Glomerular endothelial cell (primary cell): ENCODE results near the gene XYLT1. TPM values are rescaled to one million over a fixed set of nuclear protein-coding genes. Genes with fewer than 3 reads are reported as not detected.

Source experiments
- DNase-seq: peaks from one replicate; pipeline ENCODE4 v3.0.0-alpha.2; 2011; ENCODE audit warnings: low read depth, low spot score; ENCODE audit errors: extremely low read depth
- total RNA-seq: library from RNA; depleted of rRNA; stranded (reverse); fragments of >200 nt; gene quantifications from 2 replicates; pipeline ENCODE4 v1.2.3, GENCODE V29; 2015

The XYLT1 gene
- total RNA-seq, 1 donor from 2014 or later = 6.0 TPM

DNA sequence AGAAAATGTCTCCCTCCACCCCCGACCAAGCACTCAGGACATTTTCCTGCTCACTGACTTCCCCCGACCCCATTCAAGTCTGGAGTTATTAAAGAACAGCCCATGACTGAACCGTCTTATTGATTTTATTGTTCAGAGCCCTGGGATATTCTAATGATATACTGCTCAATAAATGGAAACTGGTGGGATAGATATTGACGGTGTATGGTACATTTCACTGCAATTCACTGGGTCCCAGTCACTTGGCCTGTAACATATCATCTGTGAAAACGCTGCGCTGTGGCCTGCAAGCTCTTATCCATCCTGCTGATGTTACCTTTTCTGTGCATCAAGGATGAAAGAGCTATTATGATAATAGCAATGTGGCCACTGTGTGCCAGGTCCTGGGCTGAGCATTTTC is 258.2 kb downstream of the XYLT1 start:
- DNase-seq = no peak

DNA sequence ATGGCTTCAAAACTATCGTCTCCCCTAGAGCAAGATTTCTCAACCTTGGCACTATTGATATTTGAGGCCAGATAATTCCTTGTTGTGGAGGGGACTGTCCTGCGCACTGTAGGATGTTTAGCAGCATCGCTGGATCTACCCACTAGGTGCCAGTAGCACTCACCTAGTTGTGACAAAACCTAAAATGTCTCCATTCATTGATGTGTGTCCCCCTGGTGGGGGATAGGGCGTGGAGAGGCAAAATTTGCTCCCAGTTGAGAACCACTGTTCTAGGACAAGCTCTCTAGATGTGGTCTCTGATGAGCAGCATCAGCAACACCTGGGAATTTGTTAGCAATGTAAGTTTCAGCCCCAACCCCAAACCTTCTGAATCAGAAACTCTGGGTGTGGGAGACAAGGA is 259.0 kb downstream of the XYLT1 start:
- no peak for DNase-seq

DNA sequence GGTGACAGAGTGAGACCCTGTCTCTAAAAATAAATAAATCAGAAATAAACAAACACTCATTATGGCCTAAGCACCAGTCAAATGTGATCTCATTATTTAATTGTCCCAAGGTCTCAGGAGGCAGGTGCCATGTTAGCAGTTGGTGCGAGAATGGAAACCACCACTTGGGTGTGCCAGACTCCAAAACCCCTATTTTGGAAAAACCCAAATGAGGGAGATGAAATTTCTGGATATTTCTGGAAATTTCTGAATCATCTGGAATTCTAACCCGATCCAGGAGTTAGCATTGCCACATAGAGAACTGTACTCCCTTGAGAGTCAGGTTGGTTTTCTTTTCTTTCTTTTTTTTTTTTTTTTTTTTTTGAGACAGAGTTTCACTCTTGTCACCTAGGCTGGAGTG is 264.0 kb downstream of the XYLT1 start:
- no peak for DNase-seq

DNA sequence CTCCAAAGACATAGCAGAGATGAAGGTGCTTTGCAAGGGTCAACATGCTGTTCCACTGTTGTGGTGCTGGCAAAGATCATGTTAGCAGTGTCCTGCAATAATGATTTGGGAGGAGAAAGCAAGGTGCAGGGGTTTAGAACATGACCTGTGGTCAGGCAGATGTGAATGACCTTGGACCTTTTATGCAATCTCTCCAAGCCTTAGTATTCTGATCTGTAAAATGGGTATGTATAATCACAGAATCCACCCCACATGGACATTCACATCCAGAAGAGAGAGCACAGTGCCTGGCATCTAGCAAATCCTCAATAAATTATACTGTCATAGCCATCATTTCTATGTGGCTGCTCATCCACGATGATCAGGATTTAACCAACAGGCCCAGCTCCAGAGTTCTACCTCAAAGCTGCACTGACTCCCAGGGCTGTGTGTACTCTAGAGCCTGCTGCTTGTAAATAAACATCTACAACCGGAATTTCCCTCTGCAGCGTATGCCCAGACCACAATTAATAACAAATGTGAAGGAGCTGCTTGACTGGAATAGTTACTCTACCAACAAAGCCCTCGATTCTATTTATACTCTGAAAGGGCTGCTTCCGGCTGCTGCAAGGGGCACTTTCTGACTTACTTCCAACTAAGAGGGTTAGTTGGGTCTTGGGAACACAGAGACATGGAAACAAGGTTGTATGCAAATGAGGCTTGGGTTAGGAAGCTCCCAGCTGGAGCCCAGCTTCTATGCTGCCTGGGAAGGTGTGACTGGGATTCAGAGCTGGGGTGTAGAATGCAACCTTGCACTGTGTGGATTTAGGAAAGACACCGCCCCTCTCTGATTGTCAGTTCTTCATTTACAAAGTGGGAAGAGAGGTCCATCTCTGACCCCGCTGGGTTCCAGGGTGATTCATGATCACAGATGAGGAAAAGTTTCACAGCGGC is 265.2 kb downstream of the XYLT1 start:
- DNase-seq = no peak

DNA sequence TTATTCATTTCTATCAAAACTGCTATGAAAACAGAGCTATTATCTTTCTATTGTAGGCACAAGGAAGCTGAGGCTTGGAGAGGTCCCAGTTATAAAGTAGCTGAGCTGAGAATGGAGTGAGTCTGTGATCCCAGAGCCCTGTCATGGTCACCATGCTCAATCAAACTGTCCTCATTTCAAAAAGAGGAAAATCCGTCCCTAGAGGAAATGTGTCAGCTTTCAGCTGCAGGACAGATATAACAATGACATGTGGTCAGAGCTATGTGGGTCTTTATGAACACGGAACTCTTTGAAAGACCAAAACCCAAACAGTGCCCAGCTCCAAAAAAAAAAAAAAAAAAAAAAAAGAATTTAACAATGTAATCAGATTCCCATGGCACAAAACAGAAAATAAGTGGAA is 266.1 kb downstream of the XYLT1 start:
- DNase-seq = no peak

DNA sequence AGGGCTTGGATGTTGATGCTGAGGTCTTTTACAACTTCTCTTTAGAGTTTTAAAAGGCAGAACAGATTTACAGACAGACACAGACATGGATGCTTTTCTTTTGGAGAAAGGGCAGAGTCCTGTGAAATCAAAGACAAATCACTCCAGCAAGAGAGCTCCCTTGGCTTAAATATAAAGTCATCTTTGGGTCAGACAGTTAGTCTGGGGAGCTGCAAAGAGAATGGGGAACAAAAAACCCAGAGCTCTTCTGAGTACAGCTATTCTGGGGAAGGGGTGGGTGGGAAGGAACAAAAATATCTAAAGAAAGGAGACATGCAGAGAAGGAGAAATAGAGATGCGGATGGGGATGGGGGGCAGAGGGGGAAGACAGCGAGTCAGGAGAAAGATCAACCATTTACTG is 266.6 kb downstream of the XYLT1 start:
- no peak for DNase-seq

DNA sequence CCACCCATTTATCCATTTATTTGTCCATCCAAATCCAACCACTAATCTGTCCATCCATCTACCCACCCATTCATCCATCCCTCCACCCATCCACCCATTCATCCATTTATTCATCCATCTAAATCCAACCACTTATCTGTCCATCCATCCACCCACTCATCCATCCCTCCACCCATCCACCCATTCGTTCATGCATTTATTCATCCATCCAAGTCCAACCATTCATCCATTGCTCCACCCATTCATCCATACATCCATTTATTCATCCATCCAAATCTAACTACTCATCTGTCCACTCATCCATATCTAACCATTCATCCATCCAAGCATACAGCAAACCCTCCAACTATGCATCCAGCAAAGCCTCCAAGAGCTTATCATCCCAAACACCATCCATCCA is 267.3 kb downstream of the XYLT1 start:
- no peak for DNase-seq

DNA sequence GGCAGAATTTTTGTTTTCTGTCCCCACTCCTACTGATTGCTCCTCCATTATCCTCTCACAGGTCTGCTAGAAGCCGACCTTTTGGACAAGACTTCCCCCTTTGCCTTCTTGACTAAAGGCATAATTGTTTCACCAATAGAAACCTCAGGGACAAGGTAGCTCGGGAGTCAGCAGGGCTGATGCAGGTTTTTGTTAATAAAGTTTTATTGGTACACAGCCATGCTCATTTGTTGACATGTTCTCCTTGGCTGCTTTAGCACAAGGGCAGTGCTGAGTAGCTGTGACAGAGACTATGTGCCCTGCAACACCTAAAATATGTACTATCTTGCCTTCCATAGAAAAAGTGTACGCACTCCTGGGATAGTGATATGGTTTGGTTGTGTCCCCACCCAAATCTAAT is 271.6 kb downstream of the XYLT1 start:
- DNase-seq = no peak

DNA sequence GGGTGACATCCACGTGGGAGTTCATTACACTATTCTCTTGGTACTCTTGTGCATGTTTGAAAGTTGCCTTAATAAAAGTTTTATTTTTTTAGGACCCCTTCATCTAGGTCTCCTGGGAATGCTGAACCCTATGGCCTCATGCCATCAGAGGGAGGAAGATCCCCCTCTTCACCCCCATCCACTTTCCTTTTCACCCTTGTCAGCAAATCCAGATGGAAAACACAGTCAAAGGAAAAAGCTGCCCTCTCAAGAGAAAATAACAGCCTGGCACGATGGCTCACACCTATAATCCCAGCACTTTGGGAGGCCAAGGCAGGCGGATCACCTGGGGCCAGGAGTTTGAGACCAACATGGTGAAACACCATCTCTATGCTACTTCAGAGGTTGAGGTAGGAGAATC is 274.2 kb downstream of the XYLT1 start:
- DNase-seq = no peak

DNA sequence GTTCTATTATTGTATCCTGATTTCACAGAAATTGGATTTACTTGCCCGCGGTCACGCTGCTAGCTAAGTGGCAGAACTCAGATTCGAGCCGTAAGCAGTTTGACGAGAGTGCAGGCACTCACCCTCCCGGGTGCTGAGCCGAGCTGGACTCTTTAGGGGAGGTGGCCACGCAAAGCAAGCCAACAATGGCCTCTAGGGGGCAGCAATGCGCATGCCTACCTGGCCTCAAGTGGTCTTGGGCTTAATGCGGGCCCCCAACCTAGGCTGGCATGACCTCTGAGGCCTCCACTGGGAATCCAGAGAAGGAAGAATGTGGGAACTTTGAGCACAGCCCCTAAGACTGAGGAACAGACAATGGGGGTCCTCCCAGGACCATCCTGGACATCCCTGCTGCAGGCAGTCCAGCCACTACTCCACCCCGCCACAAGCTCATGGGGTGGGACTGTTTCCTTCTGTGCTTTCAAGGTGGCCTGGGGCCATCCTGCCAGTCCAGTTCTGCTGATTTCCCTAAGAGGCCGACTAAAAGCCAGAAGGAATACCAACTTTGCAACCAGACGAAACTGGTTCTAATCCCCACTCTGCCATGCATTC is 276.5 kb downstream of the XYLT1 start:
- no peak for DNase-seq

DNA sequence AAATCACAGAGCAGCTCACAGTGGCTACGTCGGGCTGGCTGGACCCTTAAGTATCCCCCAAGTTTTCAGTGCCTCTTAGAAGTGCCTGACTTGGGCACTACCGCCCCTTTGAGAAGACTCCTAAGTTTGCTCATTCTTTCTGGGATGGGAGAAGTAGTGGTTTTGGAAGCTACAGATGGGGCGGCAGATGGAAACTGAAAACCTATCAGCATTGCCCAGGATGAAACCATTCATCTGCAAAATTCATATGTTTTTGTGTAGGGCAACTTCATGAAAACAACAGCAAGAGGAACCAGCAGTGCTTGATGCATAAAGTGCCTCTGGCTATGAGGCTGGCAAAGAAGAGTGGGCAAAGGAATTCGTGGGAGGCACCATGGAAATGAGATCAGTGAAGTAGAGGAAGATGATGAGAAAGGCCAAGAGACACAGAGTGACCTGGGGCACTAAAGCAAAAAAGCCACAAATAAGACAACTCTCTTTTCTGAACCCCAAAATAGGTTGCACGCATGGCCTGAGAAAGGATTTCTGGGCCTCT is 277.1 kb downstream of the XYLT1 start:
- no peak for DNase-seq

DNA sequence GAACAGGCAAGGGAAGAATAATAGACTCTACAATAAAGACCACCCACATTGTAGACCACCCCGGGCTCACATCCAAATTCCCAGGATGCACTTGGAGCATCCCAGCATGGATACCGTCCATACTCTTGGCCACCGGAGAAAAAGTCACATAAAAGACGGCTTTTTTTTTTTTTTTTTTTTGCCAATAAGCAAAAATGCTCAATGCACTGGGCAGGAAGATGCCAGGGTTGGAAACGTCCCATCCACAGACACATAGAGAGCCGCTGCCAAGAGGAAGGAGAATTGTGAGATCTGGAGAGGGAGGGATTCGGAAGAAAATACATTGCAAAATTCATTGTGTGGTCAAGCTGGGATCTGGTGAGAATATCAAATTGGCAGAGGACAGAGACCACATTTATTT is 286.7 kb downstream of the XYLT1 start:
- DNase-seq = no peak

DNA sequence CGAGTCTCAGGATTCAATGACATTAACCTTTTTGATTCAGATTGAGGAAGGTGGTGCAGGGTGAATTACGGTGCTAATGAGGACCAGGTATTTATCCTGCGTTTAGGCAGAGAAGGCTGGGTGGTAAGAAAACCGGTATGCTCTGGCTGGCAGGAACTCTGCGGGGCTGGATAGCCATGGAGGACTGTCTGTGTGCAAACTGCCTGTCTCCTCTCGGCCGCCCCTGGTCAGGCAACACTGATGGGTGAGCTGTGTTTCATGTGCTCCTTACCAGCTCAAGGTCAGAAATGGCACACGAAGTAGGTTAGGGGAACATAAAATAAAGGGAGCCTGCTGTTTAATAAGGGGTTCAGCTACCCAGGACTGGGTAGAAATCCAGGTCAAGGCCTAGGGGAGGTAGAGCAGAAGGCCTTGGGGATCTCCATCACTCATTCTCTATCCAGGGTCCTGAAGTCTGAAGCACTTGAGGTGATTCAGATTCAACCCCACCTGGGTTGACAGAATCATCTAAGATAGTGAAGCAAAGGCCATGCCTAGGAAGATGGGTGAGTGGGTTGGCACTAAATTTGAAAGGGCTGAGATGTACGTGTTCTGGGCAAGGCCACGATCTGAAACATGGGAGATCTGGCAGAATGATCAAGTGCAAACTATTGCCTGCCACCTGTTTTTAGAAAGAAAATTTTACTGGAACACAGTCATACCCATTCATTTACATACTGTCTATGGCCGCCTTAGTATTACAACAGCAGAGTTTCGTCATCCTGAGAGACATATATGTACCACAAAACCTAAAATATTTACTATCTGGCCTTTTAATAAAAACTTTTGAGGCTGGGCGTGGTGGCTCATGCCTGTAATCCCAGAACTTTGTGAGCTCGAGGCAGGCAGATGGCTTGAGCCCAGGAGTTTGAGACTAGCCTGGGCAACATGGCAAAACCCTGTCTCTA is 292.5 kb downstream of the XYLT1 start:
- no peak for DNase-seq

DNA sequence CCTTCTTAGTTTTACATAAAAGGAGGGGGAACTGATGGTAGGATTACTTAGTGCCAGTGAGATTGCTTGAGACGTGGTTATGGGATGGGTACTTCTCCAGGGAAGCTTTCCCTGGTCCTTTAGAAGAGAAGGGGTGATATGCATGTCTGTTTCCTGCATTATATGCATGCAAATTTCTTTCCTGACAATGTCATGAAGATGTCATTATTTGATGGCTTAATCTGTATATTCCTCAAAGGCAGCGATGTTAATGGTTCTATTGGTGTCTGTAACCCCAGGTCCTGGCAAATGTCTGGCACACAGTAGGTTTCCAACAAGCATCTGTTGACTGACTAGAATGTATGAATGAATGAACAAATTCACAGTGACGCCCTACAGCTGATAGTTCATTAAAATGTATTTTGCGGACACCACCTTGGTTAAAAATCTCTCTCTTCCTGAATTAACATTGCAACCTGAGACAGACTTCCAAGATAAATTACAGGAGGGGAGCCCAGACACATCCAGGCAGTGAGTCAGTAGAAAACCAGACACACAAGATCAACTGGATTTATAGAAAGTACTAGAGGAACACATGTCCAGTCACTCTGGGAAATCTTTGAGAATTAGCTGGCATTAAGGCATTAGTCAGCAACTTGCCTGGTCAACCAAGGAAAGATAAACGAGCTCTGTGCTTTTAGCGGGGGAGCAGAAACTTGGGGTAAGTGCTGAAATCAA is 293.4 kb downstream of the XYLT1 start:
- no peak for DNase-seq

DNA sequence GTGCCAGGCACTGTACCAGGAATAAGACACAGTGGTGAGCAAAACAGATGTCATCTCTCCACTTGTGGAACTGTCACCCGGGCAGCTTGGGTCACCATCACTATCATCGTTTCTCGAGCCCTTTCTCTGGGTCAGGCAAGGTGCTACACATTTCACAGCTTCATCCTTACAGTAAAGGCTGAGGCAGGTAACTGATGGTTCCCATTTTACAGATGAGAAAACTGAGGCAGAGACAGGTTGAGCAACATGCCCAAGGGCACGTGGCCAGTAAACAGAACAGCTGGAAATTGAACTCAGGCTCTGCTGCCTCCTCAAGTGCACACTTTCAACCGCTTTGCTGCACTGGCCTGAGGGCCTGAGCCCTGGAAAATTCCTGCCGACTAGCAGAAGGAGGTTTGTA is 294.6 kb downstream of the XYLT1 start:
- no peak for DNase-seq

DNA sequence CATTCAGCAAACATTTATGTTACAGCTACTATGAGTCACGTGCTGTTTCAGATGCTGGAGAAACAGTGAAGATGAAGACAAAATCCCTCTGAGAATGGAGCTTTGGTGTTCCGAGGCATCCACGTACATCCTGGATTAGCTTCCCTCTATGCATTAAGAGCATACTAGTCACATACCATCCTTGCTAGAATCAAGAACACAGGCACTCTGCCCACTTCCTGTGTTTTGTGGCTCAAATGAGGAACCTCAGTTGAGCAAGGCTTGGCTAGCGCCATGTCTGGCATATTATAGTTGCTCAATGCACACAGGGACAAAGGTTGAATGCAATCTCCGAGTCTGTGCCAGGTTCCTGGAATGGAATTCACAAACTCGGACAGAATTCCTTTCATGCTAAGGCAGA is 297.5 kb downstream of the XYLT1 start:
- no peak for DNase-seq

DNA sequence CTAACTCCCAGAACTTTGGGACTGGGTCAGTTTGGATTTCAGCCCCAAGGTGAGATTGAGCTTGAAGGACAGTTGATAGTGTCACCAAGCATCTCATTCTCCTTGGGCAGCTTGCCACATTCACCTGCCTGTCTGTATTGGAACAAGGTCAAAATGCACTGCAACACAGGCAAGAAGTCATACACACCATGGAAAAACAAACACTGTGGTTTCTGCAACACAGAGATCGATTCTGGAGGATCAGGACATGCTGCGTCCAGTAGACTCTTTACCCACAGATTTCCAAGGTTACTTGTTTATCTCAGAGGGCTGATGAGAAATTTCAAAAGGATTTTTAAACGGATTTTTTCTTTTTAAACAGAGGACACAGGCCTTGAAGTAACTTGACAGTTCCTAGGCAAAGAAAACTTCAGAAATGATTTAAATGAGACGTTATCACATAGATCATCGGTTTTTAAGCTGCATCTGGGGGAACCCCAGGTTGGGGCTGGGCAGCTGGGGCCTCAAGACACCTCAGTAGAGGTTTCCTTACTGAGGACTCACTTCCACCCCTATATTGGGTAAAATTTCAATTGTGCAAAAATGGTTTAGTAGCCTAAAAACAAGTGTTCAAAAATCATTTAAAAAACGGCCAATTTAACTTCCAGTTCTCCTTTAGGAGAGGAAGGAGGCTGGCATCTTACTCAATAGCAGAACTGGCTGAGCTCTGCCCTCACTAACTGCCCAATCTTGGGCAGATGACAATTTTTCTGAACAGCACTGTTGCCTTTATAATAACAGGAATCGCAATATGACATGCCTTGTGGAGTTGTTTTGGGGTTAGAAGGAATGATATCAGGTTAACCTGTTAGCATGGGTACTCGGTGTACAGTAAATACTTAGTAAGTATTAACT is 299.3 kb downstream of the XYLT1 start:
- no peak for DNase-seq

DNA sequence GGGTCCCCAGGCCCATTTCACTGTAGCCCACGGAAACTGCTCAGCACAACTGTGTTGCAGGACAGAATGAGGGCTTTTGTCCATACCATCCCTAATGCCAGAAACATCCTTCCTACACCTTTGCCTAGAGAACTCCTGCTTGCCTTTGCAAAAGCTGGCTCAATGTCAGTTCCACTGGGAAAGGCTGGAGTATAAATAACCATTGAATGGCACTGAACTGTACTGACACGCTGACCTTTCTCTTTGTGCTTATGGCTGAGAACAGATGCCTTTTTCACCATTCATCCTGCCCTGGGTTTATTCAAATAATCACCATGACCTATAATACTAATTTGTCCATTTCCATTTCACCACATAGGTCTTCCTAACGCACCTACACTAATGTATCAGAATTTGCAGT is 300.3 kb downstream of the XYLT1 start:
- no peak for DNase-seq

DNA sequence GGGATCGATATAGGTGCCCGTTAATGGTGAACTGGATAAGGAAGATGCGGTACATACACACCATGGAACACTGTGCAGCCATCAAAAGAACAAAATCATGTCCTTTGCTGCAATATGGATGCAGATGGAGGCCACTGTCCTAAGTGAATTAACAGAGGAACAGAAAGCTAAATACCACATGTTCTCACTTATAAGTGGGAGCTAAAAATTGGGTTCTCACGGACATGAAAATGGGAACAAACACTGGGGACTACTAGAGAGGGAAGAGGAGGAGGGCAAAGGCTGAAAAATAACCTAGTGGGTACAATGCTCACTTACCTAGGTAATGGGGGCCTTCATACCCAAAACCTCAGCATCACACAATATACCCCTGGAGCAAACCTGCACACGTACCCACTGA is 302.6 kb downstream of the XYLT1 start:
- DNase-seq = no peak
